Measurements from ENCODE around the gene LRMDA. TPM values are rescaled to one million over a fixed set of nuclear protein-coding genes. Genes with fewer than 3 reads are reported as not detected.
A peak's percentile ranks its signal among the peaks of the same experiment; 100 is the strongest.

LRMDA gene
- total and polyA plus RNA-seq, 2 of the 13 experiments (the other 11 are each of a cell fraction or from before 2014, with no cell fraction given), result 13.4 to 22.0 TPM

DNA sequence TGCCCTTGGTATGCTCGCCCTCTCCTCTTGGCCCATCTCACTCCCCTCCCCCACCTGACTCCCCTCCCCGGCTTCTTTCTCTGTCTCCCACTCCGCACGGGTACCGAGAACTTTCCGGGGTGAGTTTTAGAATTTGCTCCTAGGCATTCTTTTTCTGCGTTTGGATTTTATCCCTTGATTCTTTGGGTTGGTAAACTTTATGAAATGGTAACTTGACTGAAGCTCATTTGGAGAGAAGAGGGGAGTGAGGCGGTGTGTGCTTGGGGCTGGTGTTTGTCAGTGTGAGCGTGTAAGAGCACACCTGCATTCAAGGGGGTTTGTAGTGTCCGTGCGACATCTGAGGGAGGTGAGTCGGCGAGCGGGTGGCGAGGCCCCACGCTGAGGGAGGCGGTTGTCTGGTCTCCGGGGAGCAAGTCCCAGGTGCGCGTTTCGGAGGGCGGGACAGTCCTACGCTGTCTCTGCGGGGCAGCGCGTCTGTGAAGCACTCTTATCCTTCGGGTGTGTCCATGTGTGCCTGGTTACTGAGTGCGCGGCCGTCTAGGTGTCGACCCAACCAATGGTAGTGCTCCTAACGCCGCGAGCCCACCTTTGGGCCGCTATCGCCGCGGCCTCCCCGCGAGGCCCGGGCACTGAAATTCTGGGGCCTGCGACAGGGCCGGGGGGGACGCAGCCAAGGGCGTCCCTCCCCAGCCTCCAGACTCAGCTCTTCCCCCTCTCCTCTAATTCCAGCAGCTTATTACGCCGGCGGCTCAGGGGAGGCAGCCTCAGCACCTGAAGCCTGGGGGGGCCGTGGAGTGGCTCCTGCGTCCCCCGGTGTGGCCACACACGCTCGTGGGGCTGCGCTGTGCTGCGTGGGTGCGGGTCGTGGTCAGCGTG lies 27.2 kb upstream of the LRMDA start (continued):
- TF ChIP-seq ZNF646 (CRISPR knock-in tag; IDR thresholded peaks at IDR 0.05) (no peak), ZNF317 (CRISPR knock-in tag; IDR thresholded peaks at IDR 0.05) (no peak), HBP1 (CRISPR knock-in tag; IDR thresholded peaks at IDR 0.05; ENCODE audit: low read depth) (no peak), ZNF326 (CRISPR knock-in tag; IDR thresholded peaks at IDR 0.05; ENCODE audit: borderline replicate concordance) (no peak), KLF13 (CRISPR knock-in tag; IDR thresholded peaks at IDR 0.05) (no peak), MATR3 (CRISPR knock-in tag; IDR thresholded peaks at IDR 0.05) (no peak), KLF15 (CRISPR knock-in tag; IDR thresholded peaks at IDR 0.05; ENCODE audit: borderline replicate concordance) (no peak), ZNF101 (CRISPR knock-in tag; IDR thresholded peaks at IDR 0.05; ENCODE audit: borderline replicate concordance, low read depth) (no peak), GFI1 (CRISPR knock-in tag; IDR thresholded peaks at IDR 0.05; ENCODE audit: borderline replicate concordance) (no peak), CHCHD3 (CRISPR knock-in tag; IDR thresholded peaks at IDR 0.05) (no peak; the same call in 1 of the 2 replicates), GATAD1 (CRISPR knock-in tag; IDR thresholded peaks at IDR 0.05) (no peak), ELF1 (CRISPR knock-in tag; IDR thresholded peaks at IDR 0.05) (0 out of 2 replicates have a peak, but pooled peaks have one; percentile 25), ZSCAN20 (CRISPR knock-in tag; IDR thresholded peaks at IDR 0.05; ENCODE audit: borderline replicate concordance) (0 out of 2 replicates have a peak, but pooled peaks have one; percentile 64), SIX1 (CRISPR knock-in tag; IDR thresholded peaks at IDR 0.05; ENCODE audit: borderline replicate concordance) (no peak), ZNF775 (CRISPR knock-in tag; IDR thresholded peaks at IDR 0.05; ENCODE audit: borderline replicate concordance) (no peak), ZC3H13 (CRISPR knock-in tag; IDR thresholded peaks at IDR 0.05) (peak; percentile 57; the same call in 1 of the 2 replicates)

Data from HepG2 (cell line).